GM18858 (cell line): Measurements from ENCODE around the gene TCF25.

Experiments used
- ATAC-seq: cut with Tn5 transposase; IDR thresholded peaks from one replicate; pipeline ENCODE4 v1.9.1; 2021; ENCODE audit not compliant: unreplicated experiment

The TCF25 gene

DNA sequence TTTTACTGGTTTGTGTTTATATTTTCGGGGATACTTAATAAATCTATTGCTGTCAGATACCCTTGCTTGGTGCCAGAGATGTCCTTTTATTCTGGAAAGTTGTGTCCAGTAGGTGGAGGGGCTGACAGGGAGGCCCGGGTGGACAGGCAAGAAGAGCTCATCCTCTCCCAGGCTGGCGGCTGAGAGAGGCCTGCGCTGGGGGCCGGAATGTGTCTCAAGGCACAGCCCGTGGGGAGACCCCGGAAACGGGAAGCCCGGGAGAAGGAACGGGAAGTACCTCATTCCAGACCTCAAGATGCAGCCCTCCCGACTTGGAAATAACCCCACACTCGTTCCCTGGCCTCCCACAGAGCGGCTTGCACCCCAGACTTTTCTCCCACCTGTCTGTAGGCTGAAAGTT lies 62.6 kb downstream of the TCF25 start:
- ATAC-seq = no peak

GRCh38 chr16:89936508-89936907 lies 63.1 kb downstream of the TCF25 start:
- no peak for ATAC-seq

GRCh38 chr16:89936981-89937380 lies 63.6 kb downstream of the TCF25 start:
- no peak for ATAC-seq

DNA sequence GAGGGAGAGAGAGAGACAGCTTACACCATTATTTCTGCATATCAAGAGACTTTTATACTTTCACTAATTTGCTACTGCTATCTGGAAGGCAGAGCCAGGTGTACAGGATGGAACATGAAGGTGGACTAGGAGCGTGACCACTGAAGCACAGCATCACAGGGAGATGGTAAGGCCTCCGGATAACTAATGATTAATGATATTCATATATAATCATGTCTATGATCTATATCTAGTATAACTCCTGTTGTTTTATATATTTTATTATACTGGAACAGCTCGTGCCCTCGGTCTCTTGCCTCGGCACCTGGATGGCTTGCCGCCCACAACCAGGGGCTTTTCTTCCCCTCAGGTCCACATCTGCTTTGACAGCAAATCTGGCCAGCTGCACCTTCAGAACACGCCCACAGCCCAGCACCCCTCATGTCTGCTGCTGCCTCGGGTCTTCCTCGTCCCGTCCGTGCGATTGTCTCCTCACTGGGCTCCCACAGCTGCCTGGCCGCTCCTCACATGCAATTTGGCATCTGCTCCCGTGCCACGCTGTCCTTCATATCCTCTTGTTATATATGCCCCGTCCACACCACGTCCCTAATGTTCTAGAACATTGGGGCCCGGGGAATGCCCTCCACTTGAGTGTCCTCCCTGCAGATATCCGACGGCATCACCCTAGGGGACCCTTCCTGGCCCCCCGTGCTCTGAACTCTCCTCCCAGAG lies 64.9 kb downstream of the TCF25 start:
- no peak for ATAC-seq

- ATAC-seq = no peak
Observed at GRCh38 chr16:89944773-89945172, 71.4 kb downstream of the TCF25 start.

DNA sequence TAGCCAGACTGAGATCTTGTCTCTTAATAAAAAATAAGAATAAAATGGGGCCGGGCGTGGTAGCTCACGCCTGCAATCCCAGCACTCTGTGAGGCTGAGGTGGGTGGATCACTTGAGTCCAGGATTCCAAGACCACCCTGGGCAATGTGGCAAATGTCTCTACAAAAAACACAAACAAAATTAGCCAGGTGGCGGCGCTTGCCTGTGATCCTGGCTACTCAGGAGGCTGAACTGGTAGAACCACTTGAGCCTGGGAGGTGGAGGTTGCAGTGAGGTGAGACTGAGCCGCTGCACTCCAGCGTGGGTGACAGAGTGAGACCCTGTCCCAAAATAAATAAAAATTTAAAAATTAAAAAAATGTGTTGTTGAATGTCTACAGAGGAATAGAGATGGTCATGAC lies 72.3 kb downstream of the TCF25 start:
- ATAC-seq = no peak

DNA sequence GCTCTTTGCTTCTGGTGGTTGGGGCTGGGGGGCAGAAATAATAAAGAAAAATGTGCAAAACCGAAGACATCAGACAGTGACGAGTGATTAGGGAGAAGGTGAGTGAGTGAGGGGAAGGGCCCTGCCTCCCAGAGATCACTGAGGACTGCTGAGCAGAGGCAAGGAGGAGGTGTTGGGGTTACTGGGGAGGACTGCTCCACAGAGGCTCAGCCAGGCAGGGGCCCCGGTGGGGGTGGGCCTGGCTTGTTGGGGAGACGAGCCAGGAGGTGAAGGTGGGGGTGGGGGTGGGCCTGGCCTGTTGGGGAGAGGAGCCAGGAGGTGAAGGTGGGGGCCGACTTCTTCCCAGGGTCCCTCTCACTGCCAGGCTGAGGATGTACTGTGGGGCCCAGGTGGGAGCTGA lies 73.1 kb downstream of the TCF25 start:
- ATAC-seq = no peak

- no peak for ATAC-seq
Observed at GRCh38 chr16:89949121-89949742, 75.8 kb downstream of the TCF25 start.

- ATAC-seq = no peak
Observed at GRCh38 chr16:89949756-89950155, 76.4 kb downstream of the TCF25 start.

- ATAC-seq = no peak
Observed at GRCh38 chr16:89951509-89951908, 78.1 kb downstream of the TCF25 start.

DNA sequence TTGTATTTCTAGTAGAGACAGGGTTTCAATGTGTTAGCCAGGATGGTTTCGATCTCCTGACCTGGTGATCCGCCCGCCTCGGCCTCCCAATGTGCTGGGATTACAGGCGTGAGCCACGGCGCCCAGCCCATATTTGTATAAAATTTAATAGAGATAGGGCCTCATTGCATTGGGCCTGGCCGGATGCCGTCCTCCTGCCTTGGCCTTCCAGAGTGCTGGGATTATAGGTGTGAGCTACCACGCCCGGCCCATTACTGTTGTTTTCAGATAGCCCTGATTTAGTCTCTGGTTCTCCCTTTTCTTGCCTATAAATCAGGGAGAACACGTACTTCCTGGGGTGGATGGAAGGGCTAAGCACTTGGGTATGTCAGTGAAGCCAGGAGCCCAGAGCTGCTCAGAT lies 78.7 kb downstream of the TCF25 start:
- no peak for ATAC-seq

DNA sequence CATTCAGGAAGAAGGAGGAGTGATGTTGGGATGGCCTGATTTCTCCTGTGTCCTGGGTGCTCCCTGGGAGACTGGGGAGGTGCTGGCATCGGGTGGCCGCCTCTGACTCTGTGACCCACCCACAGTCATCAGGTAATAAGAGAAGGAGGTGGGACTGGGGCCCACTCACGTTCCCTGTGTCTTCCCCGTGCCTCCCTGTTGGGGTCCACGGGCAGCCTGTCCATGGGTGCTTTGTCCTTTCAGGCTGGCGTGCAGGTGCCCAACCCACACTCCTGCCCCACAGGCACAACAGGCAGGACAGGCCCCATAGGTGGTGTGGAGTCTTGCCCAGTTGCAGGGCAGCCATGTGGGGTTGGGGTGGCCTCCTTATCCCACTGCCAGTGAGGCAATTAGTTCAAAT lies 79.2 kb downstream of the TCF25 start:
- ATAC-seq = no peak

DNA sequence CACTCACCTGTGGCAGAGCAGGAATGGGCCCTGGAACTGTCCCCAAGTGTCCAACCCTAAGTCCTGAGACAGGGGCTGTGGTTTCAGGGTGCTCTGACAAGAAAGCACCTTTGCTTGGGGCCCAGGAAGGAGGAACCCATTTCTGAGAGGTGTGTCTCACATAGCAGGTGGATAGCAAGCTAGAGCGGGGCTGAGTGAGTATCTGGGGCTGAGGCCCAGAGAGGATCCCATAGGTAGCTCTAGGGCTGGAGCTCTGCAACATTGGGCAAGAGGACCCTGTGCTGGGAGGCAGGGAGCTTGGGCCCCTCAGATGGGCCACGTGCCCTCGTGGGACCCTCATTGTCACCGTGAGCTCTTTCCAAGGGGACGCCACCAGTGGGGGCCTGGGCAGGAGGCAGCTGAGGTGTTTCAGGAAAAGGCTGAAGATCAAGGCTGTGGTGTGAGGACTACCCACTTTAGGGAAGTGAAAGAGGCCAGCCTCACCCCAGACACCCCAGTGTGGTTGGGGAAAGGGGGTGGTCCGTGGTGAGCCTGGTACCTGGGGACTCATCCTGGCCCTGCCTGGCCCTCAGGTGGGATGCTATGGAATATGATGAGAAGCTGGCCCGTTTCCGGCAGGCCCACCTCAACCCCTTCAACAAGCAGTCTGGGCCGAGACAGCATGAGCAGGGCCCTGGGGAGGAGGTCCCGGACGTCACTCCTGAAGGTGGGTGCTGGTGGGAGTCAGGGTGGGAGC lies 80.4 kb downstream of the TCF25 start:
- ATAC-seq = no peak

DNA sequence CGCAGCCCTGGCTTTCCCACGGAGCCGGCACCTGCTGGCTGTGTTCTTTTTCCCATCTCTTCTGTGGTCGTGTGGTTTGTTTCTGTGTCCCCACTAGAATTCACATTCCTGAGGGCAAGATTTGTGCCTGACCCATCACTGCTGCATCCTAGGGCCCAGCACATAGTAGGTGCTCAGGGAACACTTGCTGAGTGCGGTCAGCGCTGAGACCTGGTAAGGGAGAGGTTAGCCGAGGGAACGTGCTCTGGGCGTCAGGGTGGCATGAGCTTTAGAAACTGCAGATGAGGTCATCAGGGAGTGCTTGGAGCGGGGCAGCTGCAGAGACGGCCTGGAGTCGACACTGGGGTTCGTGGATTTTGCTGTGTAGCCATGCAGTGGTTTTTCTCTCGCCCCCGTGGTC lies 81.1 kb downstream of the TCF25 start:
- ATAC-seq = no peak

GRCh38 chr16:89955001-89955685 lies 81.8 kb downstream of the TCF25 start:
- no peak for ATAC-seq

GRCh38 chr16:89956505-89957215 lies 83.3 kb downstream of the TCF25 start:
- no peak for ATAC-seq

DNA sequence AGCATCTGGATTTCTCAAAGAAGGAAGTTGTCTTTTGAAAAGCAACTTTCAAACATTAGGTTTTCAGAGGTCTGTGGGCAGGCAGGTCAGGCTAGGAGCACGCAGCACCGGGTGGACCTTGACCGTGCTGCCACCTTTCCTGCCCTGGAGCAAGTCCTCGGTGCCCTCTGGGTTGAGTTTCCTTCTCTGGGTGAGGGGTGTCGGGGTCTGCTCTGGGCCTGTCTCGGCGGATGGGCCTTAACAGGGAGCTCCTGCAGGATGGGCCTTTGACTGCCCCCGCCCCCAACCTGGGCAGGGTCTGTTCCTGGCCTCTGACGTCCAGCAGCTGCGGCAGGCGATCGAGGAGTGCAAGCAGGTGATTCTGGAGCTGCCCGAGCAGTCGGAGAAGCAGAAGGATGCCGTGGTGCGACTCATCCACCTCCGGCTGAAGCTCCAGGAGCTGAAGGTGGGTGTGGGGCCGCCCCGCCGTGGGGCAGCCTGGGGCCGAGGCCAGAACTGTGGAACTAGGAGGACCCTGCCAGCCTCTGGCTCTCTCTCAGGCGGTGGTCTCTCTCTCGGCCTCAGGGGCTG lies 83.9 kb downstream of the TCF25 start:
- ATAC-seq = no peak

DNA sequence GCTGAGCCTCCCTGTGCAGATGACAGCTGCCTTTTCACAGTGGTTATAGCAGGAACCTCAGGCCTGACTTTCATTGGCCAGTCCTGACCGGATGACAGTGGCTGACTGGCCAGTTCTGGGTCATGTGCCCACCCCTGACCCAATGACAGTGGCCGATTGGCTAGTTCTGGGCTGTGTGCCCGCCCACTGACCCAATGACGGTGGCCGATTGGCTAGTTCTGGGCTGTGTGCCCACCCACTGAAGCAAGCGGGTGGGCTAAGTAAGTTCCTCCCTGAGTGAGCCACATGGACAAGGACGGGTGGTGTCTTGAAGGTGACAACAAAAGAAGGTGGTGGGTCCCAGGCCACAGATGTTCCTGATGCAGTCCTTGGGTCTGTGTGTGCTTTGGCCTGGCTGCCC lies 84.7 kb downstream of the TCF25 start:
- ATAC-seq = no peak

DNA sequence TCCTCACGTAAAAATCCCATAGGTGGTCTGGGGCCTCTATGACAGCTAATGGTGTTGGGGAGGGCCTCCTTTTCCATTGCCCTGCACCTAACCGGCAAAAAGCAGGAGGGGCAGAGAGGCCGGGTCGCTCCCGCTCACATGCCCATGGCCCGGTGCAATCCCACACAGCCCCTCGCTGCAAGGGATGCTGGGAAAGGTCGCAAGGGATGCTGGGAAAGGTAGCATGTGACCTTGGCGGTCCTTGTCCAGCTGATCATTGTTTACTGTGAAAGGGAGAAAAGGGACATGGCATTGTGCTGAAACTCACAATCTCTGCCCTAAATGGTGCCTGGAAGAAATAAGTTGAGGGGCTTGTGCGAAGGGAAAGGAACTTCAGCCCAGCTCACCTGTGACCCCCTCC lies 85.2 kb downstream of the TCF25 start:
- no peak for ATAC-seq

- ATAC-seq = no peak
Observed at GRCh38 chr16:89960966-89961365, 87.6 kb downstream of the TCF25 start.
